Esophagus squamous epithelium (tissue), 5 donors: ENCODE data around the gene STAT4. TPM values are rescaled to one million over a fixed set of nuclear protein-coding genes. Genes with fewer than 3 reads are reported as not detected.
A peak's percentile ranks its signal among the peaks of the same experiment; 100 is the strongest.

Experiments used
- DNase-seq: peaks from one replicate; lab custom pipeline; 2025; lab: John Stamatoyannopoulos, UW
- H3K27ac ChIP-seq, 4 donors: fragments of 200-600 bp; sonication (generic); one replicate each; pipeline ENCODE4 v1.5.1; 2016 to 2019; ENCODE audit warnings: mild to moderate bottlenecking in 1 of 4
- H3K27me3 ChIP-seq, 4 donors: fragments of 200-600 bp; sonication (generic); 1 replicate in 3 of 4; 2 replicates in 1 of 4; pipeline versions ENCODE4 v1.5.1 to v1.6.0; 2017 to 2021; ENCODE audit warnings: antibody characterized with exemption in 1 of 4
- H3K36me3 ChIP-seq, 3 donors: fragments of 200-600 bp; sonication (generic); one replicate each; pipeline ENCODE4 v1.5.1; 2016 to 2019
- H3K4me1 ChIP-seq, 3 donors: fragments of 200-600 bp; sonication (generic); one replicate each; pipeline ENCODE4 v1.5.1; 2017 to 2019
- H3K4me3 ChIP-seq, 4 donors: fragments of 200-600 bp; sonication (generic); 1 replicate in 3 of 4; 2 replicates in 1 of 4; pipeline ENCODE4 v1.5.1; 2016 to 2019; ENCODE audit warnings: mild to moderate bottlenecking in 2 of 4, moderate library complexity in 1 of 4
- H3K9me3 ChIP-seq, 3 donors: fragments of 200-600 bp; sonication (generic); one replicate each; pipeline ENCODE4 v1.5.1; 2016 to 2019
- POLR2A ChIP-seq, 4 donors: fragments of 450-650 bp; IDR thresholded peaks; one replicate each; pipeline ENCODE4 v1.6.1; 2017; ENCODE audit warnings: antibody characterized with exemption in 4 of 4, mild to moderate bottlenecking in 4 of 4, moderate library complexity in 3 of 4
- WGBS, 2 donors: methylation state at CpG; one replicate each; pipeline ENCODE4 v1.1.5; 2018; 5-methylcytosine and 5-hydroxymethylcytosine counted together
- intact Hi-C: fragments of 100-400 bp; cut with DNase I; formaldehyde crosslinking; loops from one replicate; pipeline ENCODE4 v1.15.0; 2022
- total RNA-seq, 4 donors: library from RNA; depleted of rRNA; stranded (reverse); fragments of >200 nt; gene quantifications; one replicate each; pipeline ENCODE4 v1.1.0, GENCODE V29; 2016
- TF ChIP-seq, protein P1 (sequence below), 6 experiments: fragments of 450-650 bp in 4 of 6; fragments of 200-600 bp in 2 of 6; sonication (generic) in 2 of 6; IDR thresholded peaks; one replicate each; pipeline ENCODE4 v1.5.1; 2016 to 2019; ENCODE audit warnings: antibody characterized with exemption in 6 of 6, mild to moderate bottlenecking in 4 of 6, moderate library complexity in 4 of 6
- donor health status: DM: yes; HTN: yes; CAD: no.

STAT4 gene
- total RNA-seq, 4 donors from 2014 or later = 0.47 to 3.2 (median 2.1) TPM

- TF ChIP-seq, protein P1, sequence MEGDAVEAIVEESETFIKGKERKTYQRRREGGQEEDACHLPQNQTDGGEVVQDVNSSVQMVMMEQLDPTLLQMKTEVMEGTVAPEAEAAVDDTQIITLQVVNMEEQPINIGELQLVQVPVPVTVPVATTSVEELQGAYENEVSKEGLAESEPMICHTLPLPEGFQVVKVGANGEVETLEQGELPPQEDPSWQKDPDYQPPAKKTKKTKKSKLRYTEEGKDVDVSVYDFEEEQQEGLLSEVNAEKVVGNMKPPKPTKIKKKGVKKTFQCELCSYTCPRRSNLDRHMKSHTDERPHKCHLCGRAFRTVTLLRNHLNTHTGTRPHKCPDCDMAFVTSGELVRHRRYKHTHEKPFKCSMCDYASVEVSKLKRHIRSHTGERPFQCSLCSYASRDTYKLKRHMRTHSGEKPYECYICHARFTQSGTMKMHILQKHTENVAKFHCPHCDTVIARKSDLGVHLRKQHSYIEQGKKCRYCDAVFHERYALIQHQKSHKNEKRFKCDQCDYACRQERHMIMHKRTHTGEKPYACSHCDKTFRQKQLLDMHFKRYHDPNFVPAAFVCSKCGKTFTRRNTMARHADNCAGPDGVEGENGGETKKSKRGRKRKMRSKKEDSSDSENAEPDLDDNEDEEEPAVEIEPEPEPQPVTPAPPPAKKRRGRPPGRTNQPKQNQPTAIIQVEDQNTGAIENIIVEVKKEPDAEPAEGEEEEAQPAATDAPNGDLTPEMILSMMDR (IDR thresholded peaks at IDR 0.05) = no peak
- no peak for TF ChIP-seq POLR2A (IDR thresholded peaks at IDR 0.05)
- Histone ChIP-seq H3K4me3 (peak overlapping the region; percentile 79 to 90 (median 83)), H3K27me3 (no peaks in the 10 kb centered on the region), H3K9me3 (no peaks in the 10 kb centered on the region), H3K4me1 (peaks cover 25 to 42% (median 31%) of the 10 kb centered on the region in 3 donors), H3K36me3 (peaks cover 0 to 27% (median 0%) of the 10 kb centered on the region in 3 donors), H3K27ac (peak overlapping the region; percentile 88 to 96 (median 94))
- intact Hi-C loops = no loop called here
- DNase-seq = no peak
- 16 to 22% methylated on average over 12 to 14 of the region's 14 CpGs for WGBS, 2 donors
These were observed 137.7 kb downstream of the STAT4 start for GRCh38 chr2:191012845-191013681.

DNA sequence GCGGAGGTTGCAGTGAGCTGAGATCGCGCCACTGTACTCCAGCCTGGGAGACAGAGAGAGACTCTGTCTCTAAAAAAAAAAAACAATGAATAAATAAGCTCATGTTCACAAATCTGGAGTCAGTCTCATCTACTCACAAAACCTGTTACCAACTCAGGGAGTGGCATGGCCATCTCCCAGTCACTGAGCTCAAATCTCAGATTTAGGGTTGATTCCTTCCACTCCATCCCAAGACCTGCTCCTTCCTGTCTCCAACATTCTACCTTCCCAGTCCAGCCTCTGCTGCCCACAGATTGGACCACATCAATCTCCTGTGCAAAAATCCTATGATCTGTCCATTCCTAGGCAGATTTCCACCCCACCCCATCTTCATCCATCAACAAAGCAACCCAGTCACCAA, 138.4 kb downstream of the STAT4 start:
- intact Hi-C loops = no loop called here
- Histone ChIP-seq H3K4me3 (peak overlapping the region in 2 of 4 donors; percentile 84 to 90), H3K9me3 (no peaks in the 10 kb centered on the region), H3K27ac (peak overlapping the region in 2 of 4 donors; percentile 30 to 94), H3K36me3 (peaks cover 0 to 35% (median 1%) of the 10 kb centered on the region in 3 donors), H3K27me3 (no peaks in the 10 kb centered on the region), H3K4me1 (peaks cover 25 to 42% (median 31%) of the 10 kb centered on the region in 3 donors)
- WGBS, 2 donors = 89 to 91% methylated on average over 3 of the region's 3 CpGs
- TF ChIP-seq POLR2A (IDR thresholded peaks at IDR 0.05) = no peak
- DNase-seq = no peak

GRCh38 chr2:191010887-191011885, 139.6 kb downstream of the STAT4 start:
- Histone ChIP-seq H3K9me3 (no peaks in the 10 kb centered on the region), H3K27me3 (no peaks in the 10 kb centered on the region), H3K4me1 (peaks cover 25 to 42% (median 31%) of the 10 kb centered on the region in 3 donors), H3K36me3 (peaks cover 4 to 46% (median 13%) of the 10 kb centered on the region in 3 donors), H3K4me3 (peak overlapping the region in 1 of 4 donors; percentile 90), H3K27ac (no peak overlapping the region)
- TF ChIP-seq, protein P1 (IDR thresholded peaks at IDR 0.05) = no peak
- TF ChIP-seq POLR2A (IDR thresholded peaks at IDR 0.05) = no peak
- 74 to 81% methylated on average over 13 to 14 of the region's 14 CpGs for WGBS, 2 donors
- intact Hi-C loops = no loop called here
- no peak for DNase-seq

- peaks cover 24 to 40% (median 28%) of the 10 kb centered on the region in 3 donors for H3K4me1 ChIP-seq
- WGBS, 2 donors = 85 to 89% methylated on average over 4 of the region's 4 CpGs
These were observed 141.0 kb downstream of the STAT4 start for GRCh38 chr2:191009541-191010374.

More at GRCh38 chr2:191009541-191010374, 141.0 kb downstream of the STAT4 start:
- no peak for DNase-seq
- Histone ChIP-seq H3K36me3 (peaks cover 9 to 61% (median 22%) of the 10 kb centered on the region in 3 donors), H3K27ac (no peak overlapping the region), H3K4me3 (no peak overlapping the region), H3K9me3 (no peaks in the 10 kb centered on the region), H3K27me3 (no peaks in the 10 kb centered on the region)
- TF ChIP-seq, protein P1 (IDR thresholded peaks at IDR 0.05) = no peak
- no peak for TF ChIP-seq POLR2A (IDR thresholded peaks at IDR 0.05)
- intact Hi-C loops = no loop called here
